ENCODE results near the gene ELOB. TPM values are rescaled to one million over a fixed set of nuclear protein-coding genes. Genes with fewer than 3 reads are reported as not detected.

The ELOB gene
- total and polyA plus RNA-seq, 2 of the 8 experiments (the other 6 are each of a cell fraction or from before 2014, with no cell fraction given), result 237 to 1,357 TPM

- 82% methylated on average over 14 of the region's 14 CpGs; no CpG with 5 or more reads in 1 of the 2 experiments for WGBS, 2 experiments (ENCODE audit: extremely low coverage in 1 of 2, insufficient coverage in 1 of 2, insufficient read length in 1 of 2, insufficient replicate concordance in 2 of 2, low coverage in 1 of 2, low lambda C conversion rate in 2 of 2, missing lambda C conversion rate in 1 of 2)
- CTCF ChIA-PET (ENCODE audit: partially characterized antibody), result interaction anchor here (0.9 to 3.9 kb wide), 7 partner anchors 10 to 124 kb away, joined by 3 to 22 read pairs (median 5); partner anchors contain the start of genes FLYWCH2 and PRSS41
- Histone ChIP-seq H3K4ac (replicated peaks; ENCODE audit: insufficient read length, low read depth, low read length) (no peak overlapping the region), H2BK5ac (ENCODE audit: low read depth, low read length) (no peak overlapping the region), H4K5ac (ENCODE audit: insufficient read length, low read depth, low read length) (no peak overlapping the region), H3K56ac (replicated peaks; ENCODE audit: insufficient read length, low read depth, low read length) (no peak overlapping the region), H4K20me1 (replicated peaks in 1 of 2; ENCODE audit: control insufficient read depth in 1 of 2, insufficient read depth in 2 of 2, low read length in 2 of 2) (no peaks in the 10 kb centered on the region), H3K9ac (replicated peaks in 1 of 4; ENCODE audit: extremely low read depth in 1 of 4, low read depth in 3 of 4, low read length in 3 of 4) (no peak overlapping the region), H3K23ac (ENCODE audit: insufficient read length) (no peak overlapping the region), H2BK12ac (ENCODE audit: low read depth, low read length) (no peak overlapping the region), H3K27ac (ENCODE audit: low read depth, low read length) (no peak overlapping the region), H3K79me1 (ENCODE audit: low read depth, low read length) (no peaks in the 10 kb centered on the region), H2BK20ac (ENCODE audit: low read length) (no peak overlapping the region), H4K8ac (ENCODE audit: extremely low read depth, insufficient read depth, low read length) (peak overlapping the region; percentile 14; the same call in 1 of the 2 replicates), H3K23me2 (ENCODE audit: low read depth, low read length) (no peaks in the 10 kb centered on the region), H3K4me1 (replicated peaks in 1 of 4; ENCODE audit: control insufficient read depth in 3 of 4, insufficient read depth in 4 of 4, low read length in 3 of 4) (peaks cover 0 to 4% (median 0%) of the 10 kb centered on the region in 4 experiments; a peak in 1 of 7 replicates), H3K18ac (ENCODE audit: extremely low read depth, low read length) (no peak overlapping the region), H3K9me3 (ENCODE audit: insufficient read depth in 2 of 2, low read depth in 1 of 2, low read length in 1 of 2) (no peaks in the 10 kb centered on the region), H3K4me3 (ENCODE audit: extremely low read depth in 1 of 4, insufficient read depth in 2 of 4, low read depth in 3 of 4, low read length in 4 of 4) (no peak overlapping the region), H2BK15ac (ENCODE audit: low read length) (0 out of 2 replicates have a peak overlapping the region, but pooled peaks have one; percentile 46), H2AK5ac (ENCODE audit: low read depth, low read length) (no peak overlapping the region), H2BK120ac (replicated peaks; ENCODE audit: low read depth, low read length) (no peak overlapping the region), H3K27me3 (replicated peaks in 1 of 4; ENCODE audit: control insufficient read depth in 3 of 4, extremely low read depth in 1 of 4, insufficient read depth in 3 of 4, low read length in 3 of 4) (no peaks in the 10 kb centered on the region), H2AFZ (ENCODE audit: low read length) (no peak overlapping the region), H3K4me2 (ENCODE audit: insufficient read depth in 1 of 2, low read depth in 2 of 2, low read length in 2 of 2) (no peak overlapping the region), H4K91ac (replicated peaks; ENCODE audit: insufficient read length, low read length) (no peak overlapping the region), H3K36me3 (ENCODE audit: control insufficient read depth in 2 of 4, insufficient read depth in 4 of 4, low read length in 3 of 4) (no peaks in the 10 kb centered on the region), H3K14ac (ENCODE audit: insufficient read length) (no peak overlapping the region), H3K79me2 (ENCODE audit: control insufficient read depth in 1 of 2, insufficient read depth in 2 of 2, low read length in 2 of 2) (no peaks in the 10 kb centered on the region)
- no peak for TF ChIP-seq CHD1 (IDR thresholded peaks at IDR 0.05; ENCODE audit: low read depth, low read length)
- TF ChIP-seq EGR1 (IDR thresholded peaks at IDR 0.05; ENCODE audit: borderline replicate concordance, low read depth, low read length), result no peak
- no peak for TF ChIP-seq HDAC6 (IDR thresholded peaks at IDR 0.05; ENCODE audit: low read depth, low read length)
- TF ChIP-seq MAFK (IDR thresholded peaks at IDR 0.05; ENCODE audit: low read depth, low read length), result no peak
- no peak for TF ChIP-seq TCF12 (IDR thresholded peaks at IDR 0.05; ENCODE audit: low read depth, low read length)
- no peak for TF ChIP-seq NRF1 (IDR thresholded peaks at IDR 0.05; ENCODE audit: low read depth, low read length)
- no peak for TF ChIP-seq POLR2A (IDR thresholded peaks at IDR 0.05; ENCODE audit: control extremely low read depth in 1 of 2, low read depth in 2 of 2, low read length in 2 of 2)
- no peak for TF ChIP-seq ATF3 (IDR thresholded peaks at IDR 0.05; ENCODE audit: insufficient read depth, low read depth, low read length)
- POLR2A ChIA-PET (ENCODE audit: partially characterized antibody), result interaction anchor here (1.4 kb wide), 2 partner anchors 42 to 63 kb away, joined by 5 read pairs; no protein-coding TSS in a partner anchor
- DNase-seq (ENCODE audit: low read depth in 1 of 2, low spot score in 2 of 2) (no peak), FAIRE-seq (no peak)
Observed at GRCh38 chr16:2820836-2821486, 43.9 kb upstream of the ELOB start.
